ENCODE measurements around the gene LGALS12.

Gene LGALS12

DNA sequence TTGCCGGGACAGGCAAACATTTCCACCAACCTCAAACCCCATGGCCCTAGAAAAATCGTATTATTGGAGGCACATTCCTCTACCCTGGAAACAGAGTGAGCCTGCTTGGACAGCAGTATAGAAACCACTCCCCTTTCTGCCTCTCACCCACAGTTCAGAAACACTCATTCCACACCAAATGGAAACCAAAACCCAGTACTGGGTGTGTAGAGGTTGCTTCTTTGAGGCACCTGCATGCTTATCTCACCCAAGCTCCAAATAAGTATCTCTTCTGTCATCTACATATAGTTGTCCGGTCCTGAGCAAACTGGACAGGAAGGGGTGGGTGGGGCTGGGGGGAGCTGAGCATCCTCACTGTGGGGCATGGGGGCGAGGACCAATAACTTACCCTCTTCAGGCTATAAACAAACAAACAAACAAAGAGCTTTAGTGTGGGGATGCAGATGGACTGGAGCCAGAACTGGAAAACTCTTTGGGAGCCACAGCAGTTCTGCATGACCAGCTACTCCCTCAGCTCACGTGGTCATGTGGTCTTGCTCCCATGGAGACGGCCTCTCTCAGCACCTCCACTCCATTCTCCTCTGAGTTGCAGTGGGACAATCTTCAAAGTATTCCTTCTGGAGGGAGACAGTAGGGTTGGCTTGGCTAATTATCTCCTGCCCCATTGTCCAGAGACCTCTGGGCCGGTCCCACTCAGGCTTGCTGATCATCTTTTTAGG lies 58.3 kb downstream of the LGALS12 start:
- no peak overlapping the region for H3K27ac ChIP-seq
- TF ChIP-seq, protein P1, sequence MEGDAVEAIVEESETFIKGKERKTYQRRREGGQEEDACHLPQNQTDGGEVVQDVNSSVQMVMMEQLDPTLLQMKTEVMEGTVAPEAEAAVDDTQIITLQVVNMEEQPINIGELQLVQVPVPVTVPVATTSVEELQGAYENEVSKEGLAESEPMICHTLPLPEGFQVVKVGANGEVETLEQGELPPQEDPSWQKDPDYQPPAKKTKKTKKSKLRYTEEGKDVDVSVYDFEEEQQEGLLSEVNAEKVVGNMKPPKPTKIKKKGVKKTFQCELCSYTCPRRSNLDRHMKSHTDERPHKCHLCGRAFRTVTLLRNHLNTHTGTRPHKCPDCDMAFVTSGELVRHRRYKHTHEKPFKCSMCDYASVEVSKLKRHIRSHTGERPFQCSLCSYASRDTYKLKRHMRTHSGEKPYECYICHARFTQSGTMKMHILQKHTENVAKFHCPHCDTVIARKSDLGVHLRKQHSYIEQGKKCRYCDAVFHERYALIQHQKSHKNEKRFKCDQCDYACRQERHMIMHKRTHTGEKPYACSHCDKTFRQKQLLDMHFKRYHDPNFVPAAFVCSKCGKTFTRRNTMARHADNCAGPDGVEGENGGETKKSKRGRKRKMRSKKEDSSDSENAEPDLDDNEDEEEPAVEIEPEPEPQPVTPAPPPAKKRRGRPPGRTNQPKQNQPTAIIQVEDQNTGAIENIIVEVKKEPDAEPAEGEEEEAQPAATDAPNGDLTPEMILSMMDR (conservative IDR thresholded peaks at IDR 0.05): no peak

GRCh38 chr11:63564784-63565350 lies 59.0 kb downstream of the LGALS12 start:
- H3K27ac ChIP-seq: no peak overlapping the region
- TF ChIP-seq, protein P1 (conservative IDR thresholded peaks at IDR 0.05): 0 out of 2 replicates have a peak, but pooled peaks have one; percentile 6

All from VCaP (cell line).